ENCODE results near the gene SLC25A48.

The SLC25A48 gene

GRCh38 chr5:135834639-135835529 lies at the start of gene SLC25A48:
Gene SLC25A48 (plus strand): TSS chr5:135834663. CDS start chr5:135834848, 185 bp downstream.
- no peak for DNase-seq (ENCODE audit: low spot score)
- no peak for TF ChIP-seq CTCF (IDR thresholded peaks at IDR 0.05; ENCODE audit: extremely low read depth, missing control alignments)

GRCh38 chr5:135800656-135801055 lies 33.8 kb upstream of the SLC25A48 start:
- no peak for DNase-seq (ENCODE audit: low spot score)
- TF ChIP-seq CTCF (IDR thresholded peaks at IDR 0.05; ENCODE audit: extremely low read depth, missing control alignments) = no peak

GRCh38 chr5:135810188-135810943 lies 24.1 kb upstream of the SLC25A48 start:
- TF ChIP-seq CTCF (IDR thresholded peaks at IDR 0.05; ENCODE audit: extremely low read depth, missing control alignments) = no peak
- no peak for DNase-seq (ENCODE audit: low spot score)

GRCh38 chr5:135811007-135811406 lies 23.5 kb upstream of the SLC25A48 start:
- TF ChIP-seq CTCF (IDR thresholded peaks at IDR 0.05; ENCODE audit: extremely low read depth, missing control alignments) = no peak
- DNase-seq (ENCODE audit: low spot score) = no peak

- TF ChIP-seq CTCF (IDR thresholded peaks at IDR 0.05; ENCODE audit: extremely low read depth, missing control alignments) = no peak
These were observed 20.7 kb upstream of the SLC25A48 start for GRCh38 chr5:135813758-135814157.

GRCh38 chr5:135814316-135814715 lies 20.1 kb upstream of the SLC25A48 start:
- TF ChIP-seq CTCF (IDR thresholded peaks at IDR 0.05; ENCODE audit: extremely low read depth, missing control alignments) = no peak
- no peak for DNase-seq (ENCODE audit: low spot score)

More at GRCh38 chr5:135813758-135814157, 20.7 kb upstream of the SLC25A48 start:
- no peak for DNase-seq (ENCODE audit: low spot score)

GRCh38 chr5:135814812-135815211 lies 19.7 kb upstream of the SLC25A48 start:
- no peak for DNase-seq (ENCODE audit: low spot score)
- no peak for TF ChIP-seq CTCF (IDR thresholded peaks at IDR 0.05; ENCODE audit: extremely low read depth, missing control alignments)
